WERI-Rb-1 (cell line): ENCODE measurements around the gene CLEC18C.
"Not testable (repeated sequence)": the region's sequence is repeated elsewhere in the genome, so short reads cannot be mapped to it uniquely, and the experiment has no call there.

Experiments
- DNase-seq: peaks from one replicate; pipeline ENCODE4 v3.0.0-alpha.2; 2020
- H3K27ac ChIP-seq: fragments of 250-450 bp; sonication (Bioruptor Pico); 2 replicates; pipeline ENCODE4 v1.5.1; 2020; ENCODE audit warnings: mild to moderate bottlenecking, moderate library complexity
- H3K27me3 ChIP-seq: fragments of 250-450 bp; sonication (Bioruptor Pico); 2 replicates; pipeline ENCODE4 v1.5.1; 2021; ENCODE audit warnings: mild to moderate bottlenecking, low read depth, moderate library complexity; ENCODE audit not compliant: insufficient read depth, severe bottlenecking
- H3K36me3 ChIP-seq: fragments of 250-450 bp; sonication (Bioruptor Pico); 2 replicates; pipeline ENCODE4 v1.5.1; 2020; ENCODE audit warnings: mild to moderate bottlenecking, moderate library complexity
- H3K4me3 ChIP-seq: 2 replicates; pipeline ENCODE4 v1.5.1; 2011; ENCODE audit warnings: low read depth, mild to moderate bottlenecking, control low read depth, low read length
- H3K9me3 ChIP-seq: fragments of 250-450 bp; sonication (Bioruptor Pico); 2 replicates; pipeline ENCODE4 v1.5.1; 2021; ENCODE audit warnings: mild to moderate bottlenecking, moderate library complexity; ENCODE audit not compliant: severe bottlenecking

CLEC18C gene

DNA sequence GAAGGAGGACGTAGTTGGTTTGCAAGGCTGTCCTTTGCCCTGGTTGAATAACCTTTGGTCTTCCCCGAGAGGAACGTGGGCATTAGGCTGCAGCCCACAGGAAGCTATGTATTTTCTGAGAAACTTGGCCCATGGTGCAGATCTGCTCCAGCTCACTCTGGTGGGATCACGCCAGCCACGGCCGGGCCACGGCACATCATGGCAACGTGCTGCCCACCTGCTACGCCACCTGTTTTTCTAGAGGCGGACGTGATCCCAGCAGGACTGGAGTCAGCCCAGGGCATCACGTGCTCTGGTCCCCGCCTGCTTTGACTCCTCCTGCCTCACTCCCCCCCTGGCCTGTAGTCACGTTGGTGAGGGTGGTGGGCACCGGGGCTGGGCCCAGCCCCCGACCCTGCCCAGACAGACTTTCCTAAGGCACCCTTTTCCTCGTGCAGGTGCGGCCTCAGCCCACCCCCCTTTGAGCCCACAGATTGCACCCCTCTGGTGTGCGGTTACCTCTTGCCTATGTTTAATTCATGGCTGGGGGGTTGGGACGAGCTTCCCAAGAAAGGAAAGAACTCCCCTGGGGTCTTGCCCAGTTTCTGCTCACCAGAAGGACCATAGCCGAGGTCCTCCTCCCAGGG is at the start of gene CLEC18C:
Gene CLEC18C, plus strand, starts transcription at position 576 of the 626 bp plus-strand sequence. CDS start 492 bp downstream, outside the sequence.
- H3K4me3 ChIP-seq, H3K9me3 ChIP-seq, H3K27me3 ChIP-seq, H3K36me3 ChIP-seq, H3K27ac ChIP-seq, DNase-seq: not testable (repeated sequence)

DNA sequence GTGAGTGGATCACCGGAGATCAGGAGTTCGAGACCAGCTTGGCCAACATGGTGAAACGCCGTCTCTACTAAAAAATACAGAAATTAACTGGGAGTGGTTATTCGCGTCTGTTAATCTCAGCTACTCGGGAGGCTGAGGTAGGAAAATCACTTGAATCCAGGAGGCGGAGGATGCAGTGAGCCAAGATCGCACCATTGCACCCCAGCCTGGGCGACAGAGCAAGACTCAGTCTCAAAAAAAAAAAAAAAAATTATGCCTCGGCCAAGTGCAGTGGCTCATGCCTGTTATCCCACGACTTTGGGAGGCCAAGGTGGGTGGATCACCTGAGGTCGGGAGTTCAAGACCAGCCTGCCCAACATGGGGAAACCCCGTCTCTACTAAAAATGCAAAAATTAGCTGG is 49.8 kb upstream of the CLEC18C start:
- H3K27me3 ChIP-seq, H3K27ac ChIP-seq, H3K36me3 ChIP-seq, H3K4me3 ChIP-seq, DNase-seq, H3K9me3 ChIP-seq: not testable (repeated sequence)

DNA sequence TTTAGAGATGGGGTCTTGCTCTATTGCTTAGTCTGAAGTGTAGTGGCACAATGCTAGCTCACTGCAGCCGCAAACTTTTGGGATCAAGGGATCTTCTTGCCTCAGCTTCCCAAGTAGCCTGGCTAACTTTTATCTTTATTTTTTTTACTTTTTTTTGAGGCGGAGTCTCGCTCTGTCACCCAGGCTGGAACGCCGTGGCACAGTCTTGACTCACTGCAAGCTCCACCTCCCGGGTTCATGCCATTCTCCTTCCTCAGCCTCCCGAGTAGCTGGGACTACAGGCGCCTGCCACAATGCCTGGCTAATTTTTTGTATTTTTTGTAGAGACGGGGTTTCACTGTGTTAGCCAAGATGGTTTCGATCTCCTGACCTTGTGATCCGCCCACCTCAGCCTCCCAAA is 47.4 kb upstream of the CLEC18C start:
- not testable (repeated sequence) for H3K9me3 ChIP-seq, H3K27ac ChIP-seq, DNase-seq, H3K4me3 ChIP-seq, H3K36me3 ChIP-seq, H3K27me3 ChIP-seq

DNA sequence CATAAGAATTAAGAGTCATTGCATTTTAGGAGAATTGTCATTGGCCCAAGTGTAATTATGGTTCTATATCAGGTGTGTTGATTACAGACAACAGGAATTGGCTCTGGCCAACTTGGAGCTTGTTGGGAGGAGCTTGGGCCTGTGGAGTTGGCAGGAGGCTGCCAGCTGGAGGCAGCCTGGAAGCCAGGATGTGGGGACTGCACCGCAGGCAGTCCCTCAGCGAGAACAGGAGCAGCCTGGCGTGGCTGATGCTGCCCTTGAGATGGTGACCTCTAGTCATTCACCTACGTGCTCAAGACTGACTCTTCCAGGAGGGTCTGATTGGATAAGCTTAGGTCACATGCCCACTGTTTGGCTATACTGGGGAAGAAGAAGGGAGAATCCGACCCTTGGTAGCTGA is 45.9 kb upstream of the CLEC18C start:
- H3K27ac ChIP-seq, H3K27me3 ChIP-seq, H3K9me3 ChIP-seq, DNase-seq, H3K36me3 ChIP-seq, H3K4me3 ChIP-seq: not testable (repeated sequence)

DNA sequence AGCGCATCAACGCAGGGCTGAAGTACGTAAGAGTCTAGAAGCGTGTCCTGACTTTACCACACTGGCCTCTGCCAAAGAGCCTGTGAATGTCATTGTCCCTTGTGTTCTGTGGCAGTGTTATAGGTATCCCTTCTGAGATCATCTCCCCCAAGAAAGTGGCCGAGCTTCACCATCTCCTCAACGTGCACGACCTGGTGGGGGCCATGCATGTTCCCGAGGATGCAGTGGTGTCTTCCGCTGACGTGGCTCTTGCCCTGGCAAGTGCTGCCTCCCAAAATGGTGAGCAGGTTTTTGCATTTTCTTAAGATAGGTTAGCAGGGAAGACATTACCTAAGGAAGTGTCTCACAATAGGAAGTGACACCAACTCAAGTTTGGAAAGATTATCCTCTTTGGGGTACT is 44.7 kb upstream of the CLEC18C start:
- H3K27me3 ChIP-seq, H3K36me3 ChIP-seq, H3K27ac ChIP-seq, H3K9me3 ChIP-seq, H3K4me3 ChIP-seq, DNase-seq: not testable (repeated sequence)

DNA sequence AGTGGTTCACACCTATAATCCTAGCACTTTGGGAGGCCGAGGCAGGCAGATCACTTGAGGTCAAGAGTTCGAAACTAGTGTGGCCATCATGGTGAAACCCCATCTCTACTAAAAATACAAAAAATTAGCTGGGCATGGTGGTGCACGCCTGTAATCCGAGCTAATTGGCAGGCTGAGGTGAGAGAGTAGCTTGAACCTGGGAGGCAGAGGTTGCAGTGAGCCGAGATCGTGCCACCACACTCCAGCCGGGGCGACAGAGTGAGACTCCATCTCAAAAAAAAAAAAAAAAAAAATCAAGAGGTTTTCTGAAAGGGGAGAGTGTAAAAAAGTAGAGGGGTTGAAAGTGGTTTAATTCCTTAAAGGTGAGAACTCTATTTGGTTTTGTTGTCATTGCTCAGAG is 37.8 kb upstream of the CLEC18C start:
- not testable (repeated sequence) for DNase-seq, H3K36me3 ChIP-seq, H3K27me3 ChIP-seq, H3K4me3 ChIP-seq, H3K9me3 ChIP-seq, H3K27ac ChIP-seq

DNA sequence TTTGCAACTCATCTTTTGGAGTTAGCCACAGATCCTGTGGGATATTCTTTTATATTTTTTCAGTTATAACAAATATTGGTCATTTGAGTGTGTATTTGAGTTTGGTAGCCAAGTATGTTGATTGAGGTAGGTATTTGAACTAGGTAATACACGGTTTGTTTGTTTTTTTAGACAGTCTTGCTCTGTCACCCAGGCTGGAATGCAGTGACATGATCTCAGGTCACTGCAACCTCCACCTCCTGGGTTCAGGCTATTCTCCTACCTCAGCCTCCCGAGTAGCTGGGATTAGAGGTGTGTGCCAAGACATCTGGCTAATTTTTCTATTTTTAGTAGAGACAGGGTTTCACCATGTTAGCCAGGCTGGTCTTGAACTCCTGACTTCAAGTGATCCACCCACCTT is 37.0 kb upstream of the CLEC18C start:
- not testable (repeated sequence) for H3K4me3 ChIP-seq, DNase-seq, H3K36me3 ChIP-seq, H3K27ac ChIP-seq, H3K27me3 ChIP-seq, H3K9me3 ChIP-seq

DNA sequence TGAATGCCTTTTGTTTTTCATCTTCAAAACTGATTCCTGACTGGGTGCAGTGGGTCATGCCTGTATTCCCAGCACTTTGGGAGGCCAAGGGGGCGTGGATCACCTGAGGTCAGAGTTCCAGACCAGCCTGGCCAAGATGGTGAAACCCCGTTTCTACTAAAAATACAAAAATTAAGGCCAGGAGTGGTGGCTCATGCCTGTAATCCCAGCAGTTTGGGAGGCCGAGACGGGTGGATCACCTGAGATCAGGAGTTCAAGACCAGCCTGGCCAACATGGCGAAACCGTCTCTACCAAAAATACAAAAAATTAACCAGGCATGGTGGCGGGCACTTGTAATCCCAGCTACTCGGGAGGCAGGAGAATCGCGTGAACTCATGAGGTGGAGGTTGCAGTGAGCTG is 30.8 kb upstream of the CLEC18C start:
- H3K4me3 ChIP-seq, DNase-seq, H3K27ac ChIP-seq, H3K27me3 ChIP-seq, H3K9me3 ChIP-seq, H3K36me3 ChIP-seq: not testable (repeated sequence)

DNA sequence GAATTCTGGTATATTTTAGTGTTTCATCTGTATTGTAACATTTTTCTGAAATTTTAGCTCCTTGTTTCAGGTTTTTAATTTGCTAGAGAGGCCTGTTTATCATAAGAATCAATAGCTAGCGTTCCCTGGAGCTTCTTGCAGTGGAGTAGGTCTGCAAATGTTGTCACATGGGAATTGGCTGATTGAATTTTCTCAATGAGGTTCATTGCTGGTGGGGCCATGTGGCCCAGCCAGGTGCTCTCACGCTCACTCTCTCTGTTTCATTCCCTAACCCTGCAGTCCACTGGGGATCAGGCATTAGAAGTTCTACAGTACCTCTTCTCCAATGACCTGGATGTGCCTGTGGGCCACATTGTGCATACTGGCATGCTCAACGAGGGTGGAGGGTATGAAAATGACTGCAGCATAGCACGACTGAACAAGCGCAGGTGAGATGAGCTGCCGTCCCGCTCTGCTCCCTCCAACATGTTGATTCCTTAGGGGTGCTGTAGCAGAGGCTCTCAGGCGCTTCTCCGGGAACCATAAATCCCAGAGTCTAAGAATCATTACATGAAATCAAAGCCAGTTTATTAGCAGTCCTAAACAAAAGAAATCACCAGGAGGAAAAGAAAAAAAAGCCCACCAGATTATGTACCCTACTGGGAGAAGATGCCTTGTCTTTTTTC is 30.2 kb upstream of the CLEC18C start:
- not testable (repeated sequence) for H3K27me3 ChIP-seq, H3K9me3 ChIP-seq, H3K27ac ChIP-seq, DNase-seq, H3K4me3 ChIP-seq, H3K36me3 ChIP-seq

DNA sequence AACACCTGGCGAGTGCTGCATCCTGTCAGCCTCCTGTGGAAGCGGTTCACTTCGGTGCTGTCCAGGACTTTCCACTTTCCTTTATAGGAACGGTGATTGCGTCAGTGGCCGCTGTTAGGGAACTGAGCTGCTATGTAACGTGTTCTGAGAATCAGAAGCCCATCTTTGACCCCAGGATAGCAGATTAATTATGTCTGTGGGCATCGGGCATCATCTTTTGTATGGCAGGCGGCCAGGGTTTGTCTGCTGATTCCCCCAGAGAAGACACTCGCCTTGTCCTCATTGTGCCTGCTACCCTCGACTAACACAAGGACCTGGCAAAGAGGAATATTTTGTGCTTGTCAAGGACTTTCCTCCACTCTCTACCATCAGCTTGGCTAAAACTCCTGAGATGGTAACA is 25.7 kb upstream of the CLEC18C start:
- H3K9me3 ChIP-seq, H3K27me3 ChIP-seq, H3K4me3 ChIP-seq, DNase-seq, H3K27ac ChIP-seq: not testable (repeated sequence)
- H3K36me3 ChIP-seq, result peaks cover 29% of the 10 kb centered on the region

DNA sequence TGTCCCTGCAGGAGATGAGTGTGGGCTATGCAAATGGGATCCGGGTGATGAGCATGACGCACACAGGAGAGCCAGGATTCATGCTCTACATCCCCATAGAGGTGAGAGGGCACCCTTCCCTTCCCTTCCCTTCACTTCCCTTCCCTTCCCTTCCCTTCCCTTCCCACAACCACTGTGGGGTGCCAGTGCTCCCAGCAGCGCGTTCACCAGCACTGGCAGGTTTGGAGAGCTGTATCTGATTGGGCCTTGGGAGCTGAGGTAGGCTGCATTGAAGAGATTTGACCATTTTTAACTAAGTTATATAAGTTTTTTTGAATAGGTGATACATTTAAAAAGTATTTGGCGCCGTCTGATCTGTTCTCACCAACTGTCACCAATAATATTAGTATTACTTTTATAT is 25.1 kb upstream of the CLEC18C start:
- not testable (repeated sequence) for DNase-seq, H3K27me3 ChIP-seq, H3K9me3 ChIP-seq, H3K27ac ChIP-seq, H3K4me3 ChIP-seq
- H3K36me3 ChIP-seq, result peaks cover 35% of the 10 kb centered on the region

DNA sequence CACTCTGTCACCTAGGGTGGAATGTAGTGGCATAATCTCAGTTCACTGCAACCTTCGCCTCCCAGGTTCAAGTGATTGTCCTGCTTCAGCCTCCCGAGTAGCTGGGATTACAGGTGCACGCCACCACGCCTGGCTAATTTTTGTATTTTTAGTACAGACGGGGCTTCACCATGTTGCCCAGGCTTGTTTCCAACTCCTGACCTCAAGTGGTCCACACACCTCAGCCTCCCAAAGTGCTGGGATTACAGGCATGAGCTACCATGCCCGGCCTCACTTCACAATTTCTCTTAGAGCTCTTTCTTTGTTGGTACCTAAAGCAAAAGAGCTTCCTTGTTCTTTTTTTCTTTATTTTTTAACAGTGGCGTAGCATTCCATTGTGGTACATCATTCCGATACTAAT is 24.3 kb upstream of the CLEC18C start:
- not testable (repeated sequence) for H3K9me3 ChIP-seq, DNase-seq, H3K27ac ChIP-seq, H3K27me3 ChIP-seq, H3K4me3 ChIP-seq
- peaks cover 42% of the 10 kb centered on the region for H3K36me3 ChIP-seq
